Activated effector memory CD4-positive, alpha-beta T cell treated with Interleukin-2 at 50 U/mL for 16 hours (primary cell): ENCODE measurements around the gene PI16.
"Not testable (repeated sequence)": the region's sequence is repeated elsewhere in the genome, so short reads cannot be mapped to it uniquely, and the experiment has no call there.

Experiments
- DNase-seq: peaks from one replicate; pipeline ENCODE4 v3.0.0-alpha.2; 2020

PI16 gene

DNA sequence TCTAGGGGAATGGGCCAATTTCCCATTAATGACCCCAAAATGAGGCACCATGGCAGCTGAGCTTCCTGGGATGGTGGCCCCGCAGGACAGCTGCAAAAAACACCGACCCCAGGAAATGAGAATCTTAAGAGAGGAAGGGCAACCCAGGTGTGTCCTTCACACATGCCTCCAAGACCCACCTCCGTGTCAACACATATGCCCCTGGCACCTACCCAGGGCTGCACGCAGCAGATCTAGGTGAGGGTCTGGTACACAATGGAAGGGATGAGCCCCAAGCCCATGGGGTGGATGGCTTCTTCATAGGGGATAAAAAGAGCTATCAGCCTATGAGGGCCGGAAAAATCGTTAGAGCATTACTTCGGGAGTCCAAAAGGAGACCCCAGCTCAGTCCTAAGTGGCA lies 22.0 kb downstream of the PI16 start:
- DNase-seq, result no peak

DNA sequence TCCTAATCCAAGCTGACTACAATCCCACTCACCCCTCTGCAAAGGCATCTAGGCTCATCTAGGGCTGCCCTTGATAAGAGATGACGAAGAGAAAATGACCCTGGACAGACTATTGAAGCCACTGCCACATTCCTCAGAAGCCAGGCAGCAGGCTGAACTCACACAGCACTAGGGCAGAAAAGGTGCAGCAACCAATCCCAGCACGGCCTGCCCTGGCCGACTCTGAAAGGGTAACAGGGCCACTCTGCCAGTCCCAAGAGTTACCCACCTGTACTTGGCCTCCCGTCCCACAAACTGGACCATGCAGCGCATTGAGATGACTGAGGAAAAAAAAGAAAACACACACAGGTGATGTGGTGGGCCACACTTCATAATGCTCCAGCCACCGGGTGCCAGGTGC lies 22.4 kb downstream of the PI16 start:
- DNase-seq, result no peak

DNA sequence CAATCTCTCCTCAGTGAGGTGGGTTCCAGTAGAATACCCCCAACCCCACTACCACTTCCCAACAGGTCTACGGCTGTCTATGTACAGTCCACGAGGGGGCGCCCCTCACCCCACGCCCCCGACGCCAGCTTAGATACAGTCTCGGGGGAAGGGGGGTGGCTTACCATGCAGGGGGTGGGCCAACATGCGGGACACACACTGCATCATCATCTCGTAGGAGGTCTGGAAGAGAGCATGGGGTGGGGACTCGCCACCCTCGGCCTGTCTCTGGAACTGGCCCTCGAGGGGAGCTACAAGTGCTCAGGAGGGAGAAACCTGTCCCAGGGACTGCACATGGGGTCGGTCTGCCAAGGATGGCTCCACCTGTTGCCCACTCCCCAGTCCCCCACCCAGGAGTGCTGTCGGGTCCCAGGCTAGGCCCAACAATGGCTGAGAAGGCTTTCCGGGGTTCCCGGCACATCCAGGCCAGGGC lies 23.0 kb downstream of the PI16 start:
- no peak for DNase-seq

DNA sequence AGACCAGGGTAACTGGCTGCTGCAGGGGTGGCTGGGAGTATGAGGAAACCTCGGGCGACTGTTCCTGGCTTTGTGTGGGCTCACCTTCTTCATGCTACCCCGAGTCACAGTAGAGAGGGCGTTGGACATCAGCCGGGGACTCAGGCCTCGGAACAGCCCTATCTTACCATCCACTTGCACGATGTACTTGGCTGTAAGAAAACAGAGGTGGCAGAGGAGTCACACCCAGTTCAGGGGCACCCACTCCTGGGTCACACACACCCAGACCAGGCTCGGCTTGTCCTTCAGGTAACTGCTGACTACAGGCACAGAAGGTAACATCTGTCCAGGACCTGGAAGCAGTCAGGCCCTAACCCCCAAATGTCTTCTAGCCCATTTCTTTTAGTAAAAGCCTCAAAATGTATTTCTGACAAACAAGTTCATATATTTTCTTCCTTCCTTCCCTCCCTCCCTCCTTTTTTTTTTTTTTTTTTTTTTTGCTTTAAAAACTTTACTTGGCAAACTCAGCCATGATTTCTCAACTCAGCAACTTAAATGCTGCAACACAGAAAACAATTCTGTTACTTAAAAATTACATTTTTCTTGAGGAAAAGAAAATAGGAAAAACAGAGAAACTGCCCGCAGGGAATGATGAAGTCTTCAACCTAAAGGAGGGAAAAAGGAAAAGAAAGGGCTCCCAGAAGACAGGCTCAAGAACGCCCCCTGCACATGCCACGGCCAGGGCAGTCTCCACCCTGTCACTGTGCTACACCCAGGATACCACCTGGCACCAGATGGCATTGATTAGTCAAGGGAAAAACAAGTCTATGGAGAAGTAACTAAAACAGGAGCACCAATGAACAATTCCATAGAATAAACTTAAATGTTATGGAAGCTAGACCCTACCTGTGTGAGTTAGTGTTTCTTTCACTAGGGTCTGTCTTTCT lies 24.1 kb downstream of the PI16 start:
- DNase-seq, result no peak

DNA sequence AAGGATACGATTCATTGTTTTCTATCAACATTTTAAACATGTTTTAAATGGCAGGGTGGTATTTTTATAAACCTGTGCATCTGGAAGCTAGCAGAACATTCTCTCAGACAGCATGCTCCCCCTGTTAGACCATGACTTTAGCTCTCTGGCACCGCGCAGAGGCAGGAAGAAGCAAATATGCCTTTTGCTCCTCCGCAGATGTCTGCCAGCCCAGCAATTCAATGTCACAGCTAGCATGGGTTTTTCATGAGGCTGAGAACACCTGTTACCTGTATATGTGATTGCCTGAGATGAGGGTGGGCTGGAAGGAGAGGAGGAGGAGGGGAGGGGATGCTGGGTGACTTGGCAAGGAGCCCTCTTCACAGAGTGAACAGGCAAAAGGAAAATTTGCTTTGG lies 24.8 kb downstream of the PI16 start:
- no peak for DNase-seq

DNA sequence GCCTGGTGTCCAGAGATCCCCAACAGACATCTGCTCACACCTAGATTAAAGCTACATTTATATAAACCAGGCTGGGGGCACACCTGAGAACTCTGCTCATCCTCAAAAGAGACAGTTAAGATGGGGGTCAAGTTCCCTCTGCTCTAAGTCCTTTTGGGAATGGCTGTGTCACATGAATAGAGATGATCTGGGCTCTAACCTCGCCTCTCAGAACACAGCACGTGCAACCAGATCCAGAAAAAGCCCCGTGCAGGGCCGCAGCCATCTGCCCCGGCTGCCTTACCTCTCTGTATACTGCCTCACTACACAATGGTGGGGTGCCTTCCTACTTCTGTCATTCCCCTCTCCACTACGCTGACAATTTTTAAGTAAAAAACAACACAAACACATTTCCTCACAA lies 25.6 kb downstream of the PI16 start:
- no peak for DNase-seq

DNA sequence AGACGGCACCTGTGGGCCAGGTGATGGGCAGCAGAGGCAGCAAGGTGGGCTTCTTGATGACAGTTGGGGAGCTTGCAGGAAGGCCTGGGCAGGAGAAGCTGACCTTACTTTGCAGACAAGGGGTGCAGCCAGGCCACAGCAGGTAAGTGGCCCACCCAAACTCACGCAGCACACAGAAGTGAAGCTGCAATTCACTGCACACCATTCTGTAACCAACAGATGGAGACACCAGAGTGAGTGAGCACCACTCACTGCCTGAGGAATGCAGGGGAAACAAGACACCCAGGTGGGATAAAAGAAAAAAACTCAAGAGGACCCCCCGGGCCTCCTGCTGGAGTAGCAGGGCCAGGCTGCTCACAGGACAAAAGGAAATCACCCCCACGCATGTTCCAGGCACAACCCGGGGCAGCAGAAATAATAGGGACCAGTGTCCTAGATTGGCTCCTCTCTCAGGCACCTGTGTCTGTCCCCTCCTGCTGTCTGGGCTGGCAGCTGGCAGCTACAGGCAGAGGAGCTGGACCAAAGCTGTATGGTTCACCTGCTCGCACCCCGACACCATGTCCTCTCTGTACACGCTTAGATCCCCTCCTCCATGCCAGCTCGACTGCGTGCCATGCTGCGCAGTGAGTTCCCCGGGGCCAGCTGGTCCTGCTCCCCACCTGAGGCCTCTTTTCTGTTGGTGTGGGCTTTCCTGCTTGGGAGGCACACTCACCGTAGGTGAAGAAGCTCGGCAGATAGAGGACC lies 26.5 kb downstream of the PI16 start:
- no peak for DNase-seq

DNA sequence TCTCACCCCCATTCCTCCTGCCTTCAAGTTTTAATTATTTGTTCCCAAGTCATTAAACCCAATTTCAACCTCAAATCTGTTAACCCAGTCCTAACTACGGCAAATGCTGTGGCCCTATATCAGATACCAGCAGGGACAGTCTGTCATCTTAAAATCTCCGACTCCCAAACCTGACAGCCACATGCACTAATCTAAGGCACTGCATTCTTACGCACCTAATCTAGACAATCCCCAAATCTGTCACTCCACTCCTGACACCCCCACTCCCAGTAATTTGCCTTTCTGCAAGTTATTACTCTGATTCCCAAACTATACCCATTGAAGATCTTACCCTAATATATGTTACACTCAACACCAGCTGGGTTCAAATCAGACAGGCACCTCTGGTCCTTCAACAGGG lies 29.0 kb downstream of the PI16 start:
- DNase-seq, result no peak

DNA sequence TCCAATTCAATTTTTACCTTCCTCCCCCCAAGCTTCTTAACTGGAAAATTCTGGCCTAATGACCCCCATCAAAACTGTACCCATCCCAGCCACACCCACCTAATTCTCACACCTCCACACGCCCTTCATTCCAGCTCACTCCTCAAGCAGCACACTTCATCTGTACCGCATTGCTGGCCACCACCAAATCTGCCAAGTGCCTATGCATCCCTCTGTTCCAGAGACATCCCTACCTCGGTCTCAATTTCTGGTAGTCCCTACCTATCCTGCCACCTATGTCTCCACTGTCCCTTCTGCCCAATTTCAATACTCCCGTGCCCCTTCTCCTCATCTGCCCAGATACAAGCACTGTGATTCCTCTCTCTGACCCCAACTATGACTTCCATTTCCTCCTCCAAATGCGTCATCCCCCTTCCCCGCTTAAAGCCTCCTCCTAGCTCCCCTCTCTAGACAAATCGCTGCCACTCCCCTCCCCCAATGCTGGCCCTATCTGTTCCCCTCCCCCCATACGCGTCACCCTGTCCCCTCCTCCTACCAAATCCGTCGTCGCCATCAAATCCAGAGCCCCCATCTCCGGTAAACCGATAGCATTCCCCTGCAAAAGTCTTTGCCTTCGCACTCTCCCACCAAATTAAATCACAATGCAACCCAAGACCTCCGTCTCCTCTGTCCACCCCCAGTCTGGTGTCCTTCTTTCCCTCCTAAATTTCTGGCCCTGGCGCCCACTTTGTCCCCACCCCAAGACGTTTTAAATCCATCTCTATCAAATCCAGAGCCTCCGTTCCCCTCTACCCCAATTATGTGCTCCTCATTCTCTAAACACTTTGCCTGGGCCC lies 30.3 kb downstream of the PI16 start:
- peak; percentile 14 for DNase-seq

DNA sequence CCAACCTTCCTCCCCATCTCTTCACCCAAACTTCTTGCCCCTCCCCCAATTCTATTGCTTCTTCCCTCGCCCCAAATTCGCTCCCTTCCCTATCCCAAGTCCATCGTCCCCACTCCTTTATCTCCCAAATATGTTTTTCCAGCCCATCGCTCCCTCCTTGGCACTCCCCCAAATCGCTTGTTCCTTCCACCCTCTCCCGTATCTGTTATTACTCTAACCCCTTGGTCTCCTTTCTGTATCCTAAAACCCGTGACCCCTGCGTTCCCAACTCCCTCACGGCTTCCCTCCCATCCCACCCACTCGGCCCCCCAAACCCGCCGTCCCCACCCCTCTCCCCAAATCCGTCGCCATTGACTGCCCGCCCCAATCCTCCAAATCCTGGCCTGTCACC lies 30.9 kb downstream of the PI16 start:
- DNase-seq, result no peak

DNA sequence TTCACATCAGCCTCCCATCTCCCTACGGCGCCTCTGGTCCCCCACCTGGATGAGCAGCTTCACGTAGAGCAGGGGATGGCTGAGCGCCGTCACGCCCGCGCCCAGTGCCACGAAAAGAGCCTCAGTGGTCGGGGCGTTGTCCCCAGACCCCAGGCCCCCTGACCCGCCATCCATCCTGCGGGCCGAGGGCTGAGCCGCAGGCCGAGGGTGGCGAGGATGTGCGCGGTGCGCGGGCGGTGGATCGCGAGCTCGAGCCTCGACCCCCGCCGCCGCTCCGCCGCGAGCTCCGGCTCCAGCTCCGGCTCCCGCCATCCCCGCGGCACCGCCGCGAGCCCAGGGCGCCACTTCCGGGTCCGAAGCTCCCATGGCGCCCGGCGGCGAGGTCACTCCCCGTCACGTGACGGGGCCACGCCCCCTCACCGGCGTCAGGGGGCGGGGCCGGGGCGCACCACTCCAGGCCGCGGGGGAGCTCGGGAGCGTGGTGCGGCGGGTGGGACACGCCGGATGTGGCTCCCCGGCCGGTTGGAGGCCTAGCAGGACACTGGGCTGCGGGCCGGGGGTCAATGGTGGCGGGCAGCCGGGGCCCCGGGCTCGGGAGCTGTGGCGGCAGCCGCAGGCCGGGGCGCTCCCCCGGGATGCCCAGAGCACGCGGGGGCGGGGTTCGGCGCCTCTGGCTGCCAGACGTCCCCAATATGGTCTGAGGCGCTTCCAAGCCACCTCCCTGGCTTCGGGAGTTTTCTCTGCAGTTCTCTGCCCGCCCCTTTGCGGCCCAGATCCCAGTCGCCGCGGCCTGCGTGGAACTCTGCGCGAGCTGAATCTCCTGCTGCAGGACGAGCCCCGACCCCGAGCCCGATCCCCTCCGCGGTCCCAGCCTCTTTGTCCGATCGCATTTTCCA lies 31.5 kb downstream of the PI16 start, which contains the start of gene MTCH1:
Gene MTCH1, minus strand, starts transcription at position 389 of the 896 bp plus-strand sequence. Its CDS starts 23 bp downstream, at position 366.
- peak; percentile 85 for DNase-seq

DNA sequence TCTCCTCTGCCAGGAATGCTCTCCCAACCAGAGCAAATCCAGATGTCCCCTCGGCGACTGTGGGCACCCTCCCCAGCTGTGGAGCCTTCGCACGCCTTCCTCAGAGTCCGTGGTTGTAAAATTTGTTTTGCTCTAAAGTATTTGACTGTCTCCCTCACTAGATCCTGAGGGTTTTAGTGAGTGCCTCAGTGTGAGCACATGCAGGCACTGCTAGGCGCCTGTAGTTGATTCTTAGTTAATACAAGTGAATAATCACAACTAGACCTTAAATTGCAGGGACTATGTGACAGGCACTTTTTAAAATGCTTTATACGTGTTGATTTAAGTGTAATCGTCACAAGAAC lies 32.1 kb downstream of the PI16 start:
- DNase-seq, result no peak

DNA sequence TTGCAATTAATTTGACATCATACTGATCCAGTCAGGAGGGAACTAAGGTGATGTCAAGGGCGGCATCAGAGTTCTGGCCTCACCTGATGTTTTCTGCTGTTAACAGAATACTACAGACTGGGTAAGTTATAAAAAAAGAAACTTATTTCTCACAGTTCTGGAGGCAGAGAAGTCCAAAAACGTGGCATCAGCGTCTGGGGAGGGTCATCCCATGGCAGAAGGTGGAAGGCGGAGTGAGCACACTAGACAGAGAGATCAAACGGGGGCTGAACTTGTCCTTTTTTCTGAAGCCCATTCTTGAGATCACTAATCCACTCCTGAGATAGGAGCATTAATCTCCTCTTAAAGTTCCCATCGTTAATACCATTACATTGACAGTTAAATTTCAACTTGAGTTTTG lies 34.7 kb downstream of the PI16 start:
- DNase-seq, result no peak

DNA sequence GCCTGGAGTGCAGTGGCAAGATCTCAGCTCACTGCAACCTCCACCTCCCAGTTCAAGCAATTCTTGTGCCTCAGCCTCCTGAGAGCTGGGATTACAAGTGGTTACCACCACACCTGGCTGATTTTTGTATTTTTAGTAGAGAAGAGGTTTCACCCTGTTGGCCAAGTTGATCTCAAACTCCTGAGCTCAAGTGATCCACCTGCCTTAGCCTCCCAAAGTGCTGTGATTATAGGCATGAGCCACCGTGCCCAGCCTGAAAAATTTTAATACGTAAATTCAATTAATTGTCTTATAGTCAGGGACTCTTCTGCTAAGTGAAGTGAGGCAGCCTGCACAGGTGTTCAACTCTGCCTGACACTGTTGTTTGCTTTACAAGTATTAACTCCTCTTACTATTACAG lies 35.9 kb downstream of the PI16 start:
- DNase-seq, result not testable (repeated sequence)

DNA sequence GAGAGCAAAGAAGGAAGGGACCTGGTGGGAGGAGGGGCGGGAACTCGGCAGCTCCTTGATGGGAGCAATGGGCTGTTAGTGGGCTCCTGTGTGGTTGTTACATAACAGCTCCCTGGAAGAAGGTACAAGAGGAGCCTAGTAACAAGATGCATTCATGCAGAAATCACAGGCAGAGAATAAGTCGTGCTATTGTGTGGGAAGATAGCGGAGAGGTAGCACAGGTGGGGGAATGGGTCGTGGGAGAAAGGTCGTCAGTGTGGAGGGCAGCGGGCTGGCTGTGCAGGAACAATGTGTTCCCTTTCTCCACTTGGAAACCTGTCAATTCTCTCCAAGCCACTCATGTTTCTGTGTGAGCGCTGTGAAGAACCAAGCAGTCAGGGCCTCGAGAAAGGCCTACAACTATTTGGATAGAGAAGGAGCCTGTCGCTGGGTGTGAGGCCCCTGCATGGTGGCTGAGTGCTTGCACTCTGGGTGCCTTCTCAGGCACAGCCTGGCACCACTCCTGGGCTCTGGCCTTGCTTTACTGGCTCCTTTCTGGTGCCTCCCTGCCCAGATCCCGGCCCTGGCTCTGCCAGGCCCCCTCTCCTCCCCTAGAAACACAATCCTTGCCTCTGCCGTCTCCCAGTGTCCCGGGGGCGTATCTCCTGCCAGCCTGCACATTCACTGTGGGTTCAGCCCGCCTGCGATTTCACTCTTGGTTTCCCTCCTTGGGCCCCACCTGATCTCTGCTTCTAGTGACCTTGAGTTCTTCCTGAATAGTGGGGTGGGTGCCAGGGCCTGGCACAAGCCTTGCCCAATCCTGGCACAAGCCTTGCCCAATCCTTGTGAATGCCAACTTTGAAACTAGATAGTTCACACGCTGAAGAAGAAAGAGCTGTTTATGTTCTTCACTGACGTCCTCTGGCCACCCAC lies 43.5 kb downstream of the PI16 start:
- no peak for DNase-seq

DNA sequence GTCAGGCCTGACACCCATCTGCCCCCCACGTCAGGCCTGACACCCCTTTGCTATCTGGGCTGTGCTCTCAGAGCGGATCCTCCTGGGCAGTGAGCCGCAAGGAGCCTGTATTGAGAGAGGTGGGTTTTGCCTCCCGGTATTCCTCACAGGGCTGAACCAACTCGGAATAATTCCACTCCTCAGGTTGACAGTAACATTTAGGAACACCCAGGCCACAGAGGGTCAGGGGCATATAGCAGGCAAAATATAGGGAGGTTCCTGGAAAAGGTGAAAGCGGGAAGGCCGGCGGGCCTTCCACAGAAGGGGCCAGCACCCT lies 44.1 kb downstream of the PI16 start:
- DNase-seq, result no peak

DNA sequence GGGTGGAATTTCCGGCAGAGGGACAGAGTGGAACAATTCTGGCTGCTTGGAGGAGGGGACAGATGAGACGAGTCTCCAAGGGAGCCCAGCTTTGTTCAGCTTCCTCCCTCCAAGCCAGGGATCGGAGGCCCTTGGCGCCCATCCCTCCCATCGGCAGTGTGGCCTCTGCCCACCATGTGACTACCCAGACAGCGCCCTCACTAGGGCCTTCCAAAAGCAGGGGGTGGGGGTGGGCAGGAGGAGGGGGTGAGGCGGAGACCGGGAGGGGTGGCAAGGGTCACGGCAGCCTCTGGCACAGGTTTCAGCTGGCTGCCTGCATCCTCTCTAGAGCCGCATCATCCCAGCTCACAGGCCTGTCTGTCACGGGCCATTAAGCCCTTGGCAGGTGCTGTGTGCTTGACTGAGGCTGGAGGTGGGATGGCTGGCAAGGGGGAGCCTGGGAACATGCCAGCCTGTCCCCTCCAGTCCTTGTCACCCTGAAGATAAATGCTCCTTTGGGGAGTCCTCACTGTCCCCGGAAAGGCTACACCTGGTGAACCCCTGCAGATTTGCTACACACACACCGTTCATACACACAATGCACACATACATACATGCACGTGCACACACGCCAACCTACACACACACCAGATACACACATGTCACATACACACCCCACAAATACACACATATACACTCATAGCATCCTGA lies 44.7 kb downstream of the PI16 start:
- no peak for DNase-seq

DNA sequence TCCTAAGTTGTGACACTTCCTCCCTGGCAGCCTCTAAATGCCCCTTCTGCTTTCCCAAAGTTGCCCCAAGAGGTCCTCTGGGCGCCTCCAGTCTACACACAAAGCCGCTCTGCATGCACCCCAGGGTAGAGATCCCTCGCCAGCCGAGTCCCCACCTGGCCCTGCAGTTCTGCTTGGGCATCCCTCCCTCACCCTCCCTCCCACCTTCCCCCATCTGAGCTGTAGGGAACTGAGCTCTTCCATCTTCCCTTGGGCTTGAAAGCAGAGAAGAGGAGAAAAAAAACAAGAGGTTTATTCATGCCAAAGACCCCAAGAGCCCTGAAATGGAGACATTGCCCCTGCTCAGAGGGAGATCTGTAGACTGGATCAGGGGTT lies 45.2 kb downstream of the PI16 start:
- DNase-seq, result no peak

DNA sequence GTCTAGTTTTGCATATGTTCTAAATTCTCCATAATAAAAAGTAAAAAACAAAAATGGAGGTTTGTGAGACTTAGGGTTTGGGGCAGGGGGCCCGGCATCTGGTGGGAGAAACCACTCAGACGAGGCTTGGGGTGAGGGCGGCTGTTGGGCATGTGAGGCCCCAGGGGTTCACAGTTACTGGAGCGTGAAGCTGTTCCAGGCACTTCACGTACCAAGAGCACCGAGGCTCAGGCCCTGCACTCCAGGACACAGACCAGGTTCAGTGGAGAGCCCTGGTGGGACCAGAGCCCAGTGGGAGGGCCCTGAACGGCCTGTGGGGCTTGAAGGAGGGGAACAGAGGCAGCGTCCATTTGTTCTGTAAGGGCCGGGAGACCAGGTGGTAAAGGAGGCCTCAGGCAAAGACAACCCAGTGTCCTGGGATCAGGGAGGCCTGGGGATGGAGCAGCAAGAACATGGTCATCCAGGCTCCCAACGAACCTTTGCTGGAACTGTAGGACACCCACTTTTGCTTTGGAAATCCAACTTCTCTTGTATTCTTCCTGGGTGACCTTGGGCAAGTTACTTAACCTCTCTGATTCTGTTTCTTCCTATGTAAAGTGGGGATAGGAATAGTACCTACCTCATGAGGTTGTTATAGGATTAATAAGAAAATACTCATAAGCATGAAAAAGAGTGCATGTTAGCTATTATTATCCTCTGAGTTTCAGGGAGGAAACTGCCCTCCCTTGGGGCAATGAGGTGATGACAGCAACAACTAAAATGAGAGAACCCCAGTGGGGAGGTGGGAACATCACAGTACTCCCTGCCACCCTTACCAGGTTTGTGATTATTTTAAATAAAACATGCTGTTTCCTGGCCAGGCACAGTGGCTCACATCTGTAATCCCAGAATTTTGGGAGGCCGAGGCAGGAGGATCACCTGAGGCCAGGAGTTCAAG lies 49.8 kb downstream of the PI16 start:
- DNase-seq, result no peak
